Right lobe of liver (tissue), 6 donors: ENCODE results near the gene CTDP1. TPM values are rescaled to one million over a fixed set of nuclear protein-coding genes. Genes with fewer than 3 reads are reported as not detected.
A peak's percentile ranks its signal among the peaks of the same experiment; 100 is the strongest.

Source experiments
- ATAC-seq, 4 donors: fragments of 200-7000 bp; cut with Tn5 transposase; one replicate each; pipeline ENCODE4 v1.9.1; 2020; ENCODE audit warnings: mild to moderate bottlenecking in 4 of 4, moderate library complexity in 4 of 4
- DNase-seq, 3 donors: peaks; one replicate each; pipeline ENCODE4 v3.0.0-alpha.2; 2020
- H3K27ac ChIP-seq, 3 donors: fragments of 200-600 bp; one replicate each; pipeline ENCODE4 v1.8.0; 2022
- H3K27me3 ChIP-seq, 2 donors: fragments of 200-600 bp; one replicate each; pipeline ENCODE4 v1.8.0; 2022
- H3K36me3 ChIP-seq, 4 donors: fragments of 200-600 bp; sonication (generic) in 1 of 4; one replicate each; pipeline versions ENCODE4 v1.5.1 to v1.8.0; 2017 to 2022; ENCODE audit warnings: control low read depth in 1 of 4
- H3K4me1 ChIP-seq, 4 donors: fragments of 200-600 bp; sonication (generic) in 1 of 4; one replicate each; pipeline versions ENCODE4 v1.5.1 to v1.8.0; 2017 to 2022; ENCODE audit warnings: control low read depth in 1 of 4
- H3K4me3 ChIP-seq, 3 donors: fragments of 200-600 bp; one replicate each; pipeline ENCODE4 v1.8.0; 2022
- H3K9me3 ChIP-seq, 4 donors: fragments of 200-600 bp; sonication (generic) in 1 of 4; one replicate each; pipeline versions ENCODE4 v1.5.1 to v1.8.0; 2017 to 2022; ENCODE audit warnings: control low read depth in 1 of 4
- CTCF ChIP-seq, 4 donors: fragments of 200-600 bp in 3 of 4; fragments of 450-650 bp in 1 of 4; IDR thresholded peaks; one replicate each; pipeline versions ENCODE4 v1.5.1 to v1.8.0; 2016 to 2022; ENCODE audit warnings: antibody characterized with exemption in 4 of 4, mild to moderate bottlenecking in 2 of 4
- POLR2A ChIP-seq: fragments of 450-650 bp; IDR thresholded peaks from one replicate; pipeline ENCODE4 v1.6.1; 2017; ENCODE audit warnings: antibody characterized with exemption, mild to moderate bottlenecking
- WGBS: methylation state at CpG from one replicate; pipeline ENCODE4 v1.1.6; 2018; ENCODE audit warnings: low coverage, low lambda C conversion rate; ENCODE audit not compliant: insufficient coverage; ENCODE audit errors: missing lambda C conversion rate; 5-methylcytosine and 5-hydroxymethylcytosine counted together
- intact Hi-C, 2 donors: fragments of 100-400 bp; cut with DNase I; formaldehyde crosslinking; loops; one replicate each; pipeline versions ENCODE4 v1.11.2 to v1.14.1; 2022
- total RNA-seq, 6 experiments: library from RNA; depleted of rRNA in 2 of 6; stranded (reverse); fragments of >200 nt in 2 of 6; fragmentation: NEBNext Ultra II Directional in 3 of 6; extraction: Animal tissue kit (Norgen Biotek cat#: 25700) in 3 of 6; gene quantifications; one replicate each; pipeline versions ENCODE4 v1.1.0 to v1.2.4, GENCODE V29; 2016 to 2023
- donor health status: DM: no; HTN: yes; CAD: no.
- donor health status: DM: no; HTN: no; CAD: no.
- donor health status: DM: no; HTN: no; CAD: no.
- donor health status: DM: no; HTN: yes; CAD: no.
- donor health status: DM: no; HTN: yes; CAD: no.

The CTDP1 gene
- total RNA-seq, 6 experiments from 2014 or later, result 7.5 to 10.4 (median 8.2) TPM

GRCh38 chr18:79789901-79790890, 110.6 kb downstream of the CTDP1 start:
- Histone ChIP-seq H3K27ac (no peak overlapping the region), H3K4me1 (peaks cover 0 to 7% (median 0%) of the 10 kb centered on the region in 4 donors)
- intact Hi-C loops, result no loop called here

GRCh38 chr18:79790996-79791972, 111.7 kb downstream of the CTDP1 start:
- Histone ChIP-seq H3K36me3 (no peaks in the 10 kb centered on the region), H3K4me1 (peaks cover 0 to 7% (median 0%) of the 10 kb centered on the region in 4 donors), H3K4me3 (no peak overlapping the region), H3K9me3 (no peaks in the 10 kb centered on the region), H3K27me3 (no peaks in the 10 kb centered on the region), H3K27ac (no peak overlapping the region)
- DNase-seq, result peak in 1 of 3 donors; percentile 61
- peak; percentile 63 to 81 (median 72) for ATAC-seq
- intact Hi-C loops, result no loop called here
- WGBS, result 8% methylated on average over 20 of the region's 21 CpGs
- TF ChIP-seq POLR2A (no peak), CTCF (IDR thresholded peaks at IDR 0.05) (no peak)

More at GRCh38 chr18:79789901-79790890, 110.6 kb downstream of the CTDP1 start:
- no peaks in the 10 kb centered on the region for H3K9me3 ChIP-seq
- TF ChIP-seq CTCF (IDR thresholded peaks at IDR 0.05) (no peak), POLR2A (no peak)
- no peaks in the 10 kb centered on the region for H3K36me3 ChIP-seq
- ATAC-seq, result no peak
- H3K27me3 ChIP-seq, result peaks cover 0 to 3% of the 10 kb centered on the region in 2 donors
- DNase-seq, result peak in 1 of 3 donors; percentile 49
- no peak overlapping the region for H3K4me3 ChIP-seq
- WGBS, result 43% methylated on average over 18 of the region's 46 CpGs

GRCh38 chr18:79792096-79792987, 112.7 kb downstream of the CTDP1 start:
- Histone ChIP-seq H3K27me3 (peaks cover 0 to 2% of the 10 kb centered on the region in 2 donors), H3K4me1 (peaks cover 0 to 7% (median 0%) of the 10 kb centered on the region in 4 donors), H3K27ac (no peak overlapping the region), H3K36me3 (no peaks in the 10 kb centered on the region), H3K9me3 (no peaks in the 10 kb centered on the region), H3K4me3 (no peak overlapping the region)
- ATAC-seq, result no peak
- TF ChIP-seq CTCF (IDR thresholded peaks at IDR 0.05) (no peak), POLR2A (no peak)
- DNase-seq, result peak in 1 of 3 donors; percentile 50
- 58% methylated on average over 34 of the region's 46 CpGs for WGBS
- intact Hi-C loops, result no loop called here
